Small intestine (tissue), 7 donors: ENCODE measurements around the gene ENAH. TPM values are rescaled to one million over a fixed set of nuclear protein-coding genes. Genes with fewer than 3 reads are reported as not detected.
A peak's percentile ranks its signal among the peaks of the same experiment; 100 is the strongest.
"Not testable (repeated sequence)": the region's sequence is repeated elsewhere in the genome, so short reads cannot be mapped to it uniquely, and the experiment has no call there.

Experiments
- DNase-seq, 2 donors: peaks; one replicate each; pipeline versions ENCODE4 v3.0.0 to v3.0.0-alpha.2; 2013
- FAIRE-seq: peaks from 2 replicates; lab custom pipeline; 2012; peaks lifted over from hg19 to GRCh38; lab: Jason Lieb, UNC
- H3K27ac ChIP-seq, 3 donors: one replicate each; pipeline ENCODE4 v1.5.1; 2013; ENCODE audit warnings: low read length in 2 of 3, mild to moderate bottlenecking in 2 of 3, control low read depth in 1 of 3, inconsistent platforms in 1 of 3, low read depth in 1 of 3, moderate library complexity in 1 of 3
- H3K27me3 ChIP-seq, 3 donors: one replicate each; pipeline ENCODE4 v1.6.1; 2013; ENCODE audit warnings: low read length in 3 of 3, inconsistent platforms in 1 of 3; ENCODE audit not compliant: control insufficient read depth in 3 of 3, insufficient read depth in 3 of 3
- H3K36me3 ChIP-seq, 3 donors: one replicate each; pipeline ENCODE4 v1.6.1; 2013; ENCODE audit warnings: low read length in 3 of 3, inconsistent platforms in 1 of 3, low read depth in 1 of 3, mild to moderate bottlenecking in 1 of 3, moderate library complexity in 1 of 3; ENCODE audit not compliant: control insufficient read depth in 3 of 3, insufficient read depth in 2 of 3
- H3K4me1 ChIP-seq, 3 donors: one replicate each; pipeline ENCODE4 v1.6.1; 2013; ENCODE audit warnings: low read length in 2 of 3, inconsistent platforms in 1 of 3, low read depth in 1 of 3, mild to moderate bottlenecking in 1 of 3, moderate library complexity in 1 of 3; ENCODE audit not compliant: control insufficient read depth in 3 of 3, insufficient read depth in 2 of 3
- H3K4me3 ChIP-seq, 3 donors: one replicate each; pipeline ENCODE4 v1.5.1; 2013; ENCODE audit warnings: low read length in 3 of 3, control low read depth in 1 of 3, inconsistent platforms in 1 of 3, low read depth in 1 of 3, mild to moderate bottlenecking in 1 of 3, moderate library complexity in 1 of 3
- H3K9me3 ChIP-seq, 2 donors: one replicate each; pipeline ENCODE4 v1.6.1; 2013; ENCODE audit warnings: low read depth in 1 of 2, low read length in 1 of 2; ENCODE audit not compliant: control insufficient read depth in 2 of 2, insufficient read depth in 1 of 2
- WGBS, 3 donors: extraction: QIAGEN DNeasy Blood & Tissue Kit; methylation state at CpG; one replicate each; pipeline ENCODE4 v1.1.7; 2013; 5-methylcytosine and 5-hydroxymethylcytosine counted together
- polyA plus RNA-seq, 4 donors: library from polyadenylated mRNA; stranded (reverse) in 3 of 4; unstranded in 1 of 4; fragments of 200-250 nt in 3 of 4; fragments of 120-200 nt in 1 of 4; gene quantifications; one replicate each; pipeline versions ENCODE4 v1.2.1 to v1.2.3, GENCODE V29; 2013
- donor health status: healthy with polysubstance abuse.
- donor health status: control.
- donor health status: control.
- donor health status: Bipolar disorder and iron deficiency.
- donor health status: healthy.

The ENAH gene
- polyA plus RNA-seq, 4 donors = 4.5 to 26.0 (median 13.9) TPM

DNA sequence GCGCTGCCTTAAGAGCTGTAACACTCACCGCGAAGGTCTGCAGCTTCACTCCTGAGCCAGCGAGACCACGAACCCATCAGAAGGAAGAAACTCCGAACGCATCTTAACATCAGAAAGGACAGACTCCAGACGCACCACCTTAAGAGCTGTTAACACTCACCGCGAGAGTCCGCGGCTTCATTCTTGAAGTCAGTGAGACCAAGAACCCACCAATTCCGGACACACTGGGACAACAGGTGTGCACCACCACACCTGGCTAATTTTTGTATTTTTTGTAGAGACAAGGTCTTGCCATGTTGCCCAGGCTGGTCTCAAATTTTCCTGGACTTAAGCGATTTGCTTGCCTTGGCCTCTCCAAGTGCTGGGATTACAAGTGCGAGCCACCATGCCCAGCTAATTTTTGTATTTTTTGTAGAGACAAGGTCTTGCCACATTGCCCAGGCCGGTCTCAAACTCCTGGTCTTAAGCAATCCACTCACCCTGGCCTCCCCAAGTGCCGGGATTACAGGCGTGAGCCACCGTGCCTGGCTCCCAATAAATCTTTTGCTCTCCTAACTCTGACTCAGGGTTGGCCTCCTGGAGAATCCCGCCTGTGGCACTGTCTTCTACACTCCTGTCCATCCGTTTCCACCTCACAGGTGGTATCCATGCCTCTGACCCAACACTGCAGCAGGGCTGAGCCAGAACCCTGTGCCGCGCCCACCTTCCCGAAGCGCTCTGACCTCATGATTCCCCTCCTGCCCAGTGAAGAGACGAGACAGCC lies 179.1 kb downstream of the ENAH start:
- H3K27ac ChIP-seq = not testable (repeated sequence)

DNA sequence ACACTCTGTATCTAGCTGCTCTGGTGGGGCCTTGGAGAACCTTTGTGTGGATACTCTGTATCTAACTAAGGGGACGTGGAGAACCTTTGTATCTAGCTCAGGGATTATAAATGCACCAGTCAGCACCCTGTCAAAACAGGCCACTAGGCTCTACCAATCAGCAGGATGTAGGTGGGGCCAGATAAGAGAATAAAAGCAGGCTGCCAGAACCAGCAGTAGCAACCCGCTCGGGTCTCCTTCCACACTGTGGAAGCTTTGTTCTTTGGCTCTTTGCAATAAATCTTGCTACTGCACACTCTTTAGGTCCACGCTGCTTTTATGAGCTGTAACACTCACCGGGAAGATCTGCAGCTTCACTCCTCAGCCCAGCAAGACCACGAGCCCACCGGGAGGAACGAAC lies 179.7 kb downstream of the ENAH start:
- not testable (repeated sequence) for H3K27ac ChIP-seq, H3K9me3 ChIP-seq, H3K27me3 ChIP-seq, H3K36me3 ChIP-seq, H3K4me1 ChIP-seq, FAIRE-seq, DNase-seq, H3K4me3 ChIP-seq
- WGBS, 3 donors = 50 to 58% (median 54%) methylated on average over 8 of the region's 8 CpGs

More for the DNA sequence above, 179.1 kb downstream of the ENAH start:
- not testable (repeated sequence) for H3K9me3 ChIP-seq, H3K36me3 ChIP-seq, H3K4me3 ChIP-seq, H3K27me3 ChIP-seq, FAIRE-seq, H3K4me1 ChIP-seq, DNase-seq
- 91 to 92% (median 92%) methylated on average over 24 to 26 of the region's 26 CpGs for WGBS, 3 donors

- FAIRE-seq = no peak
- H3K4me3 ChIP-seq = no peak overlapping the region
- no peak overlapping the region for H3K27ac ChIP-seq
- DNase-seq = no peak
- H3K9me3 ChIP-seq = no peaks in the 10 kb centered on the region
- H3K36me3 ChIP-seq = no peaks in the 10 kb centered on the region
- peaks cover 0 to 5% (median 2%) of the 10 kb centered on the region in 3 donors for H3K4me1 ChIP-seq
- H3K27me3 ChIP-seq = no peaks in the 10 kb centered on the region
- WGBS, 3 donors = 84 to 87% (median 85%) methylated on average over 29 of the region's 29 CpGs
These were observed 181.2 kb downstream of the ENAH start for GRCh38 chr1:225471453-225472301.

GRCh38 chr1:225471109-225471452 lies 181.8 kb downstream of the ENAH start:
- Histone ChIP-seq H3K36me3 (no peaks in the 10 kb centered on the region), H3K4me3 (no peak overlapping the region), H3K9me3 (no peaks in the 10 kb centered on the region), H3K27ac (no peak overlapping the region), H3K4me1 (peaks cover 0 to 5% (median 2%) of the 10 kb centered on the region in 3 donors), H3K27me3 (no peaks in the 10 kb centered on the region)
- WGBS, 3 donors = 76 to 78% (median 76%) methylated on average over 8 of the region's 8 CpGs
- FAIRE-seq (no peak), DNase-seq (no peak)

- no peak for FAIRE-seq
- Histone ChIP-seq H3K9me3 (no peaks in the 10 kb centered on the region), H3K4me1 (peaks cover 1 to 4% (median 3%) of the 10 kb centered on the region in 3 donors), H3K4me3 (no peak overlapping the region), H3K27ac (no peak overlapping the region), H3K36me3 (no peaks in the 10 kb centered on the region), H3K27me3 (no peaks in the 10 kb centered on the region)
- DNase-seq = no peak
- 82 to 85% (median 83%) methylated on average over 25 of the region's 25 CpGs for WGBS, 3 donors
These were observed 182.5 kb downstream of the ENAH start for GRCh38 chr1:225470211-225471108.

DNA sequence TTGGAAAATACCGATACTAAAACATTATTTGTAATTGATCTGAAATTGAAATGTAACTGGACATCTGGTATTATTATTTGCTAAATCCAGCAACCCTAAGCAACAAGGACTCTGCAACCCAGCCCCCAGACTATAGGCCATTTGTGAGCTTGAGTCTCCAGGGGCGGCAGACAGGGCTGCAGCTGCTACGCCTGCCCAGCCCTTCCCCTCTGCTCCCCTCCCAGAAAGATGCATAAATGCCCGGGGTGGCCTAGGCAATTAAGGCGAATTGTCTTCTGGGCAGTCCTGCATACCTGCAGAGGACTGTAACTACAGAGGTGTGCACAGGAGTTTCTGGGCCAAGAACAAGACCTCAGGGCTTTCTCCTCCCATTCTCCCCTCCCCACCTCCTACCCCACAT lies 183.9 kb downstream of the ENAH start:
- peaks cover 0 to 3% (median 0%) of the 10 kb centered on the region in 3 donors for H3K4me1 ChIP-seq
- H3K4me3 ChIP-seq = no peak overlapping the region
- DNase-seq (no peak), FAIRE-seq (no peak)
- H3K36me3 ChIP-seq = no peaks in the 10 kb centered on the region
- no peak overlapping the region for H3K27ac ChIP-seq
- WGBS, 3 donors = 85 to 88% (median 87%) methylated on average over 5 of the region's 5 CpGs
- no peaks in the 10 kb centered on the region for H3K9me3 ChIP-seq
- H3K27me3 ChIP-seq = no peaks in the 10 kb centered on the region

DNA sequence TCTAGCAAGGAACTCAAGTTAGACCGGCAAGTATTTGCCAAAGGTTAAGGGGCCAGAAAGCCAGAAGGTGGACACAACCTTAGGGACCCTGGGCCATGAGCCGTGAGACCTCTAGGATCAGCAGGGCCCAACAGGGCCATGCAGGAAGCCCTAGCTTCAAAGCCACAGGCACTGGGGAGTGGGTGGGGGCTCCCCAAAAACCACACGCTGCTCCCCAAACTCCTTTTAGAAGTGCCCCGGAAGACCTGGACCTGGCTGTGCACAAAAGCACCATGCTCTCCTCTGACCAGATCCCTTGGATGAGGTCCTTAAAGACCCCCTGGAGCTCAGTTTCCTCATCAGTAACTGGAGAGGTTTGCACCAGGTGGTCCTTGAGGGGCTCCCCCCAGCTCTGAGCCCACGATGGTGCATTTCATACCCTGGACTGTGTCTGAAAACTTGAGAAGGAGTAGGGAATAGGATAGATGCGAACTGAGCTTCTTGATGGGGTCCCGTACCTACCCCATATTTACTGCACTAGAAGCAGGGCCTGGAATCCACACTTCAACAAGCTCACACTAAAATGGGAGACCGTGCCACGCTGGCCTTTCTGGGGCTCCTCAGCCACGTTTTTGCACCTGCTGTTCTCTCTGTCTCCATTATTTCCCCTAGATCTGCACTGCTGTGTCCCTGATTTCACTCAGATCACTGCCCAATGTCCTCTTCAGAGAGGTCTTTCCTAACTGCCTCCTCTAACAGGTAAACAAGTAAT lies 184.5 kb downstream of the ENAH start:
- no peaks in the 10 kb centered on the region for H3K27me3 ChIP-seq
- H3K4me3 ChIP-seq = no peak overlapping the region
- no peaks in the 10 kb centered on the region for H3K36me3 ChIP-seq
- WGBS, 3 donors = 72 to 86% (median 79%) methylated on average over 10 of the region's 10 CpGs
- DNase-seq (no peak), FAIRE-seq (no peak)
- peak overlapping the region in 1 of 3 donors; percentile 91 for H3K27ac ChIP-seq
- no peaks in the 10 kb centered on the region for H3K9me3 ChIP-seq
- H3K4me1 ChIP-seq = peaks cover 0 to 3% (median 0%) of the 10 kb centered on the region in 3 donors
